Measurements from ENCODE around the gene MAGEE1. TPM values are rescaled to one million over a fixed set of nuclear protein-coding genes. Genes with fewer than 3 reads are reported as not detected.

The MAGEE1 gene
- total RNA-seq, 1 donor from 2014 or later = 3.3 TPM

DNA sequence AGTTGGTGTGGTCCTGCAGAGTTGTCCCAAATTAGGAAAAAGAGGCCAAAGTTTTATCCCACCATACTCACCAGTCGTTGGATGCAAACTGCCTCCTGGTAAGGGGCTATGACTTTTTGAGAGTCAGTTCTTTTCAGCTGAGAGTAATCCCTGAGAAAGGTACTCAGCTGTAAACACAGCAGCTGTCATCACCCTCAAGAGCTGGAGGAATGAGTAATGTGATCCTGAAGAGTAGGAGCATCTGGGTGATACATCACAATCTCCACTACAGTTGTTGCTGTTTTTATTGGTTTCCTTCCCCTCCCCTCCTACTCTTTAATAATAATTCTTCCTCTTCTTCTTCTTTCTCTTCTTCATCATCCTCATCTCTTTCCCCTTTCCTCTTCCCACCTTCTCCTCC is 5.7 kb downstream of the MAGEE1 start:
- POLR2A ChIA-PET = no interaction called here
- intact Hi-C loops (cut with micrococcal nuclease) = no loop called here
- no peaks in the 10 kb centered on the region for H3K9me3 Mint-ChIP-seq

DNA sequence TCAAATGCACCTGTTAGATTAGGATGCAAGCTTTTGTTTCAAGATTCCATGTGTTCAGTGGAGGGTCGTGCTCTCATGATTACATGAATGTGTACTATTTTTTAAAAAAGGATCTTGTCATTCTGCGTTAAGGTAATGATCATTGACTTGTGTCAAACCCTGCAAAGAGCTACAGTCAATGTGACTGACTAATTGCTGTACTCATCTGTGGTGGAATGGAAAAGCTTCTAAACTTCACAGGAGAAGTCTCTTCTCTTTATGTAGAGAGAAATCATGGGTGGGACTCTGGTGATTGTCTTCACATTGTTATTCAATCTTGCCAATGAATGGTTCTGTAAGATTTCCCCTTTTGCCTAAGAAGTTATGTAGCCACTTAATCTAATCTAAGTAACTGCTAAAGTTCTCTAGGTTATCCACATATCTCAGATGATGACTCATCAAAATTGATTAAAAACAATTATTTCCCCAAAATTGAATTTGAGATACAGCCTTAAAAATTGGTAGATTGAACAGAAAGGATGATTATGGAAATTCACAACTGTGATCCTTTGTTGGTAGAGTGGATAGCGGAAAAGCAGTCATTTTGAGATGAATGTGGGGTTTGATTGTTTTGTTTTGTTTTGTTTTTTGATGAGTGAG is 6.7 kb downstream of the MAGEE1 start:
- no peaks in the 10 kb centered on the region for H3K36me3 Mint-ChIP-seq (ENCODE audit: low read depth)
- no peak for DNase-seq
- POLR2A ChIA-PET = no interaction called here
- CTCF ChIA-PET = no interaction called here
- H3K9me3 Mint-ChIP-seq = no peaks in the 10 kb centered on the region
- H3K27me3 Mint-ChIP-seq = no peaks in the 10 kb centered on the region
- ATAC-seq (ENCODE audit: low read depth) = no peak
- TF ChIP-seq, protein P1, sequence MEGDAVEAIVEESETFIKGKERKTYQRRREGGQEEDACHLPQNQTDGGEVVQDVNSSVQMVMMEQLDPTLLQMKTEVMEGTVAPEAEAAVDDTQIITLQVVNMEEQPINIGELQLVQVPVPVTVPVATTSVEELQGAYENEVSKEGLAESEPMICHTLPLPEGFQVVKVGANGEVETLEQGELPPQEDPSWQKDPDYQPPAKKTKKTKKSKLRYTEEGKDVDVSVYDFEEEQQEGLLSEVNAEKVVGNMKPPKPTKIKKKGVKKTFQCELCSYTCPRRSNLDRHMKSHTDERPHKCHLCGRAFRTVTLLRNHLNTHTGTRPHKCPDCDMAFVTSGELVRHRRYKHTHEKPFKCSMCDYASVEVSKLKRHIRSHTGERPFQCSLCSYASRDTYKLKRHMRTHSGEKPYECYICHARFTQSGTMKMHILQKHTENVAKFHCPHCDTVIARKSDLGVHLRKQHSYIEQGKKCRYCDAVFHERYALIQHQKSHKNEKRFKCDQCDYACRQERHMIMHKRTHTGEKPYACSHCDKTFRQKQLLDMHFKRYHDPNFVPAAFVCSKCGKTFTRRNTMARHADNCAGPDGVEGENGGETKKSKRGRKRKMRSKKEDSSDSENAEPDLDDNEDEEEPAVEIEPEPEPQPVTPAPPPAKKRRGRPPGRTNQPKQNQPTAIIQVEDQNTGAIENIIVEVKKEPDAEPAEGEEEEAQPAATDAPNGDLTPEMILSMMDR (IDR thresholded peaks at IDR 0.05) = no peak
- no peak overlapping the region for H3K4me3 Mint-ChIP-seq
- intact Hi-C loops (cut with micrococcal nuclease) = no loop called here
- peak overlapping the region; percentile 16 for H3K27ac Mint-ChIP-seq
- peaks cover 7% of the 10 kb centered on the region for H3K4me1 Mint-ChIP-seq

More for the DNA sequence above, 5.7 kb downstream of the MAGEE1 start:
- TF ChIP-seq, protein P1 (IDR thresholded peaks at IDR 0.05) = no peak
- no peak overlapping the region for H3K4me3 Mint-ChIP-seq
- CTCF ChIA-PET = no interaction called here
- ATAC-seq (ENCODE audit: low read depth) (no peak), DNase-seq (no peak)
- peaks cover 5% of the 10 kb centered on the region for H3K4me1 Mint-ChIP-seq
- no peak overlapping the region for H3K27ac Mint-ChIP-seq
- no peaks in the 10 kb centered on the region for H3K36me3 Mint-ChIP-seq (ENCODE audit: low read depth)
- no peaks in the 10 kb centered on the region for H3K27me3 Mint-ChIP-seq

DNA sequence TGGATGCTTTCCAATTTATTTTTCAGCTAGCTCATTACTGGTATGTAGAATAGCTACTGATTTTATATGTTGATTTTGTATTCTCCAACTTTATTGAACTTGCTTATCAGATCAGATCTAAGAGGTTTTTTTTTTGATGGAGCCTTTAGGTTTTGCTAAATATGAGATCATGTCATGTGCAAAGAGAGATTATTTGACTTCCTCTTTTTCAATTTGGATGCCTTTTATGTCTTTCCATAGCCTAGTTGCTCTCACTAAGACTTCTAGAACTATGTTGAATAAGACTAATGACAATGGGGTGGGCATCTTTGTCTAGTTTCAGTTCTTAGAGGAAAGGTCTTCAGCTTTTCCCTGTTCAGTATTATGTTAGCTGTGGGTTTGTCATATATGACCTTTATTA is 11.7 kb downstream of the MAGEE1 start:
- Mint-ChIP-seq H3K4me3 (no peak overlapping the region), H3K36me3 (ENCODE audit: low read depth) (peaks cover 11% of the 10 kb centered on the region), H3K27ac (no peak overlapping the region), H3K9me3 (peaks cover 12% of the 10 kb centered on the region), H3K4me1 (peaks cover 4% of the 10 kb centered on the region), H3K27me3 (no peaks in the 10 kb centered on the region)
- TF ChIP-seq, protein P1 (IDR thresholded peaks at IDR 0.05) = no peak
- POLR2A ChIA-PET = no interaction called here
- DNase-seq = no peak
- intact Hi-C loops (cut with micrococcal nuclease) = no loop called here
- CTCF ChIA-PET = no interaction called here
- ATAC-seq (ENCODE audit: low read depth) = no peak

- no peaks in the 10 kb centered on the region for H3K4me1 Mint-ChIP-seq
- no peak overlapping the region for H3K4me3 Mint-ChIP-seq
- H3K27me3 Mint-ChIP-seq = no peaks in the 10 kb centered on the region
- ATAC-seq (ENCODE audit: low read depth) = no peak
- H3K9me3 Mint-ChIP-seq = no peaks in the 10 kb centered on the region
- ChIA-PET POLR2A (no interaction called here), CTCF (interaction anchor here (0.9 to 2.6 kb wide), 5 partner anchors 10 to 174 kb away, joined by 3 to 46 read pairs (median 3); partner anchors contain the start of gene MAGEE1)
- intact Hi-C loops (cut with micrococcal nuclease) = loop anchor here (1.0 to 5.0 kb wide), 2 partner anchors 175 to 1568 kb away; no protein-coding TSS in a partner anchor
- H3K27ac Mint-ChIP-seq = no peak overlapping the region
- H3K36me3 Mint-ChIP-seq (ENCODE audit: low read depth) = no peaks in the 10 kb centered on the region
- TF ChIP-seq, protein P1 (IDR thresholded peaks at IDR 0.05) = no peak
- DNase-seq = no peak
Measured at GRCh38 chrX:76453737-76454406, 26.4 kb downstream of the MAGEE1 start.

GRCh38 chrX:76454456-76454927 is 27.0 kb downstream of the MAGEE1 start:
- peak; percentile 45 for ATAC-seq (ENCODE audit: low read depth)
- TF ChIP-seq, protein P1 (IDR thresholded peaks at IDR 0.05) = no peak
- Mint-ChIP-seq H3K36me3 (ENCODE audit: low read depth) (no peaks in the 10 kb centered on the region), H3K9me3 (no peaks in the 10 kb centered on the region), H3K27me3 (no peaks in the 10 kb centered on the region), H3K4me3 (no peak overlapping the region), H3K4me1 (no peaks in the 10 kb centered on the region), H3K27ac (no peak overlapping the region)
- no peak for DNase-seq
- CTCF ChIA-PET = interaction anchor here (0.9 to 2.6 kb wide), 4 partner anchors 10 to 175 kb away, joined by 3 to 46 read pairs (median 4); partner anchors contain the start of gene MAGEE1
- intact Hi-C loops (cut with micrococcal nuclease) = loop anchor here (1.0 to 5.0 kb wide), 2 partner anchors 175 to 1568 kb away; no protein-coding TSS in a partner anchor
- POLR2A ChIA-PET = no interaction called here
